Activated CD4-positive, CD25-positive, alpha-beta regulatory T cell (primary cell): ENCODE measurements around the gene RFX6.

ENCODE experiments used
- DNase-seq, 4 experiments: peaks; one replicate each; lab custom pipeline; 2025; lab: John Stamatoyannopoulos, UW

Gene RFX6

GRCh38 chr6:116971959-116972358 is 94.9 kb downstream of the RFX6 start:
- no peak for DNase-seq

- DNase-seq: no peak
These were observed 96.9 kb downstream of the RFX6 start for GRCh38 chr6:116973976-116974375.

GRCh38 chr6:116974526-116975316 is 97.7 kb downstream of the RFX6 start:
- DNase-seq: no peak

GRCh38 chr6:116975600-116975999 is 98.6 kb downstream of the RFX6 start:
- DNase-seq: no peak

- no peak for DNase-seq
These were observed 102.5 kb downstream of the RFX6 start for GRCh38 chr6:116979560-116979959.
